Thymus (tissue), 11 donors: ENCODE measurements around the gene ZBTB16. TPM values are rescaled to one million over a fixed set of nuclear protein-coding genes. Genes with fewer than 3 reads are reported as not detected.
A peak's percentile ranks its signal among the peaks of the same experiment; 100 is the strongest.

Experiments
- DNase-seq, 9 donors: peaks; one replicate each; pipeline ENCODE4 v3.0.0-alpha.2; 2013; ENCODE audit warnings: low spot score in 9 of 9, low read depth in 6 of 9, missing footprints in 1 of 9
- H3K27ac ChIP-seq, 2 donors: one replicate each; pipeline ENCODE4 v1.5.1; 2013; ENCODE audit warnings: control low read depth in 1 of 2, low read depth in 1 of 2, low read length in 1 of 2, mild to moderate bottlenecking in 1 of 2, moderate library complexity in 1 of 2
- H3K27me3 ChIP-seq, 2 donors: one replicate each; pipeline ENCODE4 v1.5.1; 2013; ENCODE audit warnings: low read length in 1 of 2; ENCODE audit not compliant: control insufficient read depth in 2 of 2, insufficient read depth in 1 of 2
- H3K36me3 ChIP-seq, 2 donors: one replicate each; pipeline ENCODE4 v1.5.1; 2013; ENCODE audit warnings: low read length in 1 of 2, mild to moderate bottlenecking in 1 of 2, moderate library complexity in 1 of 2; ENCODE audit not compliant: control insufficient read depth in 2 of 2, insufficient read depth in 2 of 2
- H3K4me1 ChIP-seq, 2 donors: one replicate each; pipeline ENCODE4 v1.5.1; 2013; ENCODE audit warnings: low read length in 2 of 2; ENCODE audit not compliant: control insufficient read depth in 2 of 2, insufficient read depth in 2 of 2
- H3K4me3 ChIP-seq, 2 donors: one replicate each; pipeline ENCODE4 v1.5.1; 2013; ENCODE audit warnings: low read length in 2 of 2, control low read depth in 1 of 2, mild to moderate bottlenecking in 1 of 2
- H3K9me3 ChIP-seq, 2 donors: one replicate each; pipeline ENCODE4 v1.5.1; 2013; ENCODE audit warnings: low read length in 1 of 2, mild to moderate bottlenecking in 1 of 2; ENCODE audit not compliant: control insufficient read depth in 2 of 2, insufficient read depth in 1 of 2
- whole genome bisulfite sequencing: extraction: QIAGEN DNeasy Blood & Tissue Kit; methylation state at CpG from one replicate; pipeline ENCODE4 v1.1.7; 2013; 5-methylcytosine and 5-hydroxymethylcytosine counted together
- polyA plus RNA-seq: library from polyadenylated mRNA; stranded (reverse); fragments of 200-250 nt; gene quantifications from one replicate; pipeline ENCODE4 v1.2.3, GENCODE V29; 2013
- total RNA-seq: library from RNA; stranded (reverse); fragments of 120-200 nt; gene quantifications from one replicate; pipeline ENCODE4 v1.2.4, GENCODE V29; 2013
- donor health status: healthy.

The ZBTB16 gene
- total and polyA plus RNA-seq, 2 donors = 5.7 to 21.5 TPM

- Histone ChIP-seq H3K4me3 (peak overlapping the region; percentile 43 to 75), H3K27ac (no peak overlapping the region), H3K27me3 (peaks cover 61 to 66% of the 10 kb centered on the region in 2 donors), H3K4me1 (peaks cover 0 to 33% of the 10 kb centered on the region in 2 donors), H3K36me3 (peaks cover 1 to 5% of the 10 kb centered on the region in 2 donors), H3K9me3 (peaks cover 0 to 5% of the 10 kb centered on the region in 2 donors)
- 4% methylated on average over 25 of the region's 25 CpGs for WGBS
- DNase-seq = no peak
Measured at GRCh38 chr11:114058871-114059277, 637 bp upstream of the ZBTB16 start.

GRCh38 chr11:114059984-114060391, 477 bp downstream of the ZBTB16 start:
- DNase-seq = peak in 1 of 9 donors; percentile 67
- H3K27me3 ChIP-seq = peaks cover 61 to 64% of the 10 kb centered on the region in 2 donors
- under 1% methylated on average over 33 of the region's 33 CpGs for WGBS

GRCh38 chr11:114060392-114061047, 1.0 kb downstream of the ZBTB16 start:
- peak overlapping the region; percentile 57 to 87 for H3K27ac ChIP-seq
- H3K27me3 ChIP-seq = peaks cover 61 to 64% of the 10 kb centered on the region in 2 donors
- DNase-seq = peak in 1 of 9 donors; percentile 60
- peaks cover 0 to 38% of the 10 kb centered on the region in 2 donors for H3K4me1 ChIP-seq
- peaks cover 5 to 7% of the 10 kb centered on the region in 2 donors for H3K36me3 ChIP-seq
- WGBS = under 1% methylated on average over 78 of the region's 78 CpGs
- peak overlapping the region; percentile 59 to 75 for H3K4me3 ChIP-seq
- H3K9me3 ChIP-seq = peaks cover 0 to 5% of the 10 kb centered on the region in 2 donors

More at GRCh38 chr11:114059984-114060391, 477 bp downstream of the ZBTB16 start:
- Histone ChIP-seq H3K27ac (peak overlapping the region; percentile 57 to 87), H3K4me3 (peak overlapping the region; percentile 59 to 75), H3K4me1 (peaks cover 0 to 38% of the 10 kb centered on the region in 2 donors), H3K9me3 (peaks cover 0 to 5% of the 10 kb centered on the region in 2 donors), H3K36me3 (peaks cover 5 to 7% of the 10 kb centered on the region in 2 donors)

GRCh38 chr11:114061048-114061680, 1.7 kb downstream of the ZBTB16 start:
- WGBS = 3% methylated on average over 45 of the region's 45 CpGs
- peak overlapping the region; percentile 43 to 69 for H3K27ac ChIP-seq
- peak in 1 of 9 donors; percentile 54 for DNase-seq
- H3K4me3 ChIP-seq = peak overlapping the region; percentile 59 to 75
- peaks cover 0 to 38% of the 10 kb centered on the region in 2 donors for H3K4me1 ChIP-seq
- peaks cover 5 to 7% of the 10 kb centered on the region in 2 donors for H3K36me3 ChIP-seq
- peaks cover 61 to 64% of the 10 kb centered on the region in 2 donors for H3K27me3 ChIP-seq
- peaks cover 0 to 5% of the 10 kb centered on the region in 2 donors for H3K9me3 ChIP-seq

GRCh38 chr11:114061681-114062049, 2.2 kb downstream of the ZBTB16 start:
- peaks cover 60 to 62% of the 10 kb centered on the region in 2 donors for H3K27me3 ChIP-seq
- 75% methylated on average over 7 of the region's 7 CpGs for WGBS
- peaks cover 0 to 38% of the 10 kb centered on the region in 2 donors for H3K4me1 ChIP-seq
- peak overlapping the region; percentile 59 to 75 for H3K4me3 ChIP-seq
- no peak for DNase-seq
- no peak overlapping the region for H3K27ac ChIP-seq
- H3K36me3 ChIP-seq = peaks cover 5 to 7% of the 10 kb centered on the region in 2 donors
- H3K9me3 ChIP-seq = peaks cover 0 to 5% of the 10 kb centered on the region in 2 donors

- Histone ChIP-seq H3K4me3 (no peak overlapping the region), H3K36me3 (peaks cover 7 to 8% of the 10 kb centered on the region in 2 donors), H3K27ac (no peak overlapping the region), H3K9me3 (peaks cover 0 to 5% of the 10 kb centered on the region in 2 donors), H3K4me1 (peaks cover 0 to 41% of the 10 kb centered on the region in 2 donors), H3K27me3 (peaks cover 55 to 56% of the 10 kb centered on the region in 2 donors)
- WGBS = 98% methylated on average over 9 of the region's 9 CpGs
- no peak for DNase-seq
Measured at GRCh38 chr11:114062272-114062671, 2.8 kb downstream of the ZBTB16 start.

- Histone ChIP-seq H3K27me3 (peaks cover 46 to 48% of the 10 kb centered on the region in 2 donors), H3K4me3 (no peak overlapping the region), H3K4me1 (peaks cover 0 to 39% of the 10 kb centered on the region in 2 donors), H3K9me3 (peaks cover 0 to 2% of the 10 kb centered on the region in 2 donors), H3K27ac (no peak overlapping the region), H3K36me3 (peaks cover 7 to 8% of the 10 kb centered on the region in 2 donors)
- no peak for DNase-seq
- WGBS = 98% methylated on average over 26 of the region's 26 CpGs
Measured at GRCh38 chr11:114063149-114063828, 3.8 kb downstream of the ZBTB16 start.

- no peaks in the 10 kb centered on the region for H3K9me3 ChIP-seq
- H3K27me3 ChIP-seq = peaks cover 41 to 44% of the 10 kb centered on the region in 2 donors
- 98% methylated on average over 8 of the region's 8 CpGs for WGBS
- peaks cover 7 to 8% of the 10 kb centered on the region in 2 donors for H3K36me3 ChIP-seq
- H3K4me1 ChIP-seq = peaks cover 0 to 34% of the 10 kb centered on the region in 2 donors
- DNase-seq = no peak
- H3K27ac ChIP-seq = no peak overlapping the region
- no peak overlapping the region for H3K4me3 ChIP-seq
Measured at GRCh38 chr11:114063829-114064201, 4.3 kb downstream of the ZBTB16 start.
